ENCODE data around the gene CPA5.

The CPA5 gene

DNA sequence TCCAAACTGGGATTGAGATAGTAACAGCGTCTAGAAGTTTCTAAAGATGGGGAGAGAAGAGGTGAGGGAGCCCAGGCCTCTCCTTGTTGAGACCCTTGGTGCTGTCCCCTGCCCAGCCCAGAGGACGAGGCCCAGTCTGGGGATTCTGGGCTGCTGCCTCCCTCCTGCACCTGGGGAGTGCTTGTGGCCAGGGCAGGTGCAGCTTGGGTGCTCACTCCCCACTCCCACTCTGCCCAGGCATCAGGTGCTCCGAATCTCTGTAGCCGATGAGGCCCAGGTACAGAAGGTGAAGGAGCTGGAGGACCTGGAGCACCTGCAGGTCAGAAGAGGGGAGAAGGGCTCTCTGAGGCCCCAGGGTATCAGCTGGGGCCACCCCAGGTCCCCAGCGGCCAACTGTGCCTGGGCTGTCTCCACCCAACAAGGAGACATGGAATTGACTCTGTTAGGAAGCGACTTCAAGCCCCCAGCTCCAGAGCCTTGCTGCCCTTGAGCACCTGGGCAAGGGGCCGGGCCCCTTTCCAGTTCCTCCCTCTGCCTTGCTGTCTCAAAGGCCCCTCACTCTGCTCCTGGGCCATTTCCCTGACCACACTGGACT is 36.3 kb downstream of the CPA5 start:
- no peak for DNase-seq

- DNase-seq: no peak
Observed at GRCh38 chr7:130381468-130382312, 37.1 kb downstream of the CPA5 start.

GRCh38 chr7:130383187-130383980 is 38.8 kb downstream of the CPA5 start:
- DNase-seq: no peak

DNA sequence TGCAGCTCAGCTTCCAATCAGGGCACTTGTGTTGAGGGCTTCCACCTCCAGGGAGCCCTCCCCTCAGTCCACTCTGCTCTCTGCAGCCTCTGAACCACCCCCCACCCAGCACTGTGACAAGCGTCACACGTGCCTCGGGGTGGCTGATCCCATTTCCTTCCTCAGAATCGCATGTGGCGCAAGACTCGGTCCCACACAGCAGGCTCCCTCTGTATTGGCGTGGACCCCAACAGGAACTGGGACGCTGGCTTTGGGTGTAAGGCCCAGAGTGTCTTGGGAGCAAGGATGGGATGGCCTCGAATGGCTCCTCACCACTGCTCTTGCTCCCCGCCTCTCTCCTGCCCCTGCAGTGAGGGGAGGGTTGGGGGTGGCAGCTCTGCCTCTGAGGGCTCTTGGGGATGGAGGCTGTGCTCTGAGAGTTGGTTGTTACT is 39.8 kb downstream of the CPA5 start:
- no peak for DNase-seq

- no peak for DNase-seq
Observed at GRCh38 chr7:130384841-130385599, 40.4 kb downstream of the CPA5 start.

- no peak for DNase-seq
Observed at GRCh38 chr7:130385600-130386066, 41.0 kb downstream of the CPA5 start.

DNA sequence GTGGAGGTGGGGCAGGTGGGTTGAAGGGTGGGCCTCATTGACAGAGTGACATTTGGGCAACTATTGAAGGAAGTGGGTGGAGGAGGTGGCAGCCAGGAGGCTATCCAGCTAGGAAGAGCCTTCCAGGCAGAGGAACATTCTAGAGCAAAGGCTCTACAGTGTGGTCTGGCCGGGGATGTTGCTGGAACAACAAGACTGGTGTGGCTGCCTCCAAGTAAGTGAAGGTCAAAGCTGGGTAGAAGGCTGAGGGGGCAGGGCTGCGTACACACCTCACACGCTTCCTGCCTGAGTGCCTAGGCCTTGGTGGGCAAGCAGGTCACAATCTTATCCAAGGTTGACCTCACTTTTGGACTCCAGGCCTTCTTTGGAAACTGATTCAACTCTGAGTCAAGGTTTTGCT is 42.3 kb downstream of the CPA5 start:
- no peak for DNase-seq

DNA sequence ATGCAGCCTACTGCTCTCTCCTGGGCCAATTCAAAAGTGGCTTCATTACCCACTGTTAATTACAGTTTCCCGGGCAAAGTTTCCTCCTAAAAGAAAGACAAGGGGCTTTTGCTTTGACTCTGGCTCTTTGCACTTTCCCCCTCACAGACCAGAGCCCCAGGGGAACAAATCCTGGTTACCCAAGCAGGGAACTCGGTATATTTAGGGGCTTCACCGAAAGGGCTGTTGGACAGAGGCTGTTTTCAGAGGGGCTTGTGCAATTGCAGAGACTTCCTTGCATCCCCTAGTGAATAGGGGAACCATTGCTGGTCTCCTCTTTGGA is 42.7 kb downstream of the CPA5 start:
- DNase-seq: no peak

- DNase-seq: no peak
Observed at GRCh38 chr7:130387628-130388403, 43.2 kb downstream of the CPA5 start.

DNA sequence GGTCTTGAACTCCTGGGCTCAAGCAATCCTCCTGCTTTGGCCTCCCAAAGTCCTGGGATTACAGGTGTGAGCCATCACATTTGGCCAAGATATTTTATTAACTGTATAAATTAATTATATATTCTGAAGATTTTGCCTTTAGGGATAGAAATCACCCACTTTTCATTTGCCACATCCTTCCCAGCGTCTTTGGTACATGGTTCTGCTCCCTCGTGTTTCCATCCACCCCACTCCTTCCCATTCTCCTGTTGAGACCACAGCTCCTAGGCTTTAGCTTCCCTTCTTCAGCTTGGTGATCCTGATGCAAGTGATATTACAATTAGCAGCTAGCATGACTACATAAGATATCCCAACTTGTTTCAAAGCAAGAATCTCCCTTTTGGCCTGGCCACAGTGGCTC is 44.1 kb downstream of the CPA5 start:
- no peak for DNase-seq

GRCh38 chr7:130390486-130390885 is 45.9 kb downstream of the CPA5 start:
- DNase-seq: no peak

GRCh38 chr7:130393101-130393561 is 48.5 kb downstream of the CPA5 start:
- no peak for DNase-seq

DNA sequence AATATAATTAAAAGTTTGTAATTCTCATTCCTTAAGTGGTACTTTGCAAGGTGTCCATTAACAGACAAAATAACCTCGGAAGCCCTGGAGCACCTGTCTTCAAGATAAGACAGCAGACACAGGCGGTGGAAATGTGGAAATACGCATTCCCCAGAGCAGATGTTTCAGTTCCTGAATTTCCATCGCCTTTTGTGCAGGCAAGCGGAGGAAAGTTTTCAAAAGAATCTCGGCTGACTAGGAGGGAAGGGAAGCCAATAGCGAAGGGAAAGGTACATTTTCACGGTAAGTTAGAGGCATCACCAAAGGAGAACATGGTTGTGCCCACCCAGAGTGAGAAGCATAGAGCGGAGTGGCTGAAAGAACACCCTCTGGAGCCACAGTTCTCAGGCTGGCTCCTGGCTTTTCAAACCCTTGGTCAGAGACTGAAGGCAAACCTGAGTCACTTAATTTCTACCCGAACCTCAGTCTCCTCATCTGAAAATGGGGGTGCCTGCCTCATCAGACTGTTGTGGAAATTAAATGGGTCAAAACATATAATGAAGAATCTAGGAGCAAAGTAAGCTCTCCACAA is 49.3 kb downstream of the CPA5 start:
- DNase-seq: no peak

DNA sequence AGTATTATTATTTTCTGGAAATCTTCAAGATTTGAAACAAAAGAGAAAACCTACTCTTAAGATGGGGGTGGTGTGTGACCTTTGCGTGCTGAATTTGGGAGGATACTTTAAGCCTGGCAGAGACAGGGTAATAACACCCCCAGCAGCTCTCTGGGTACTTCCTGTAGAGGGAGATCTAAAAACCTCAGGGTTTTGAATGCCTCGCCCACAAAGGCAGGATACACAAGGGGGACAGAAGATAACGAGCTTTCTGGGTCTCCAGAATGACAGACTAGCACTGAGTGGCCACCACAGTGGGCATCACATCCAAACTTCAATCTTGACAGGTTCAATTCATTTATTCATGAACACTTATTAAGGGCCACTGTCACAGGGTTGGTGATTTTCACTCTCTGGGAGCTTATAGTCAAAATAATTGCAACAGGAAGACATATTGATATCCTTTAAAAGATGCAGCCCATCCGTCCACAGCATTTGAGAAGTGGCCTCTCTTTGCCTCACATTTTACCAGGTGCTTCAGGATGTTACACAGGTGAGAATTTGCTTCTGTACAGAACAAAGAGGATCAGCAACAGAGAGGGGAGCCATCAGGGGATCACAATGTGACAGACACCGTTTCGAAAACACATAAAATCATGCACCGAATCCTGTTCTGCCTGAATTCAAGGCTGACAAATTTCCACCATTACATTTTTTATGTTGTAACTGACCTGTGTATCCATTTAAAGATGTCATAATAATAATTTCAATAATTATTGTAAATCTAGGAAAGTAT is 50.0 kb downstream of the CPA5 start:
- no peak for DNase-seq

DNA sequence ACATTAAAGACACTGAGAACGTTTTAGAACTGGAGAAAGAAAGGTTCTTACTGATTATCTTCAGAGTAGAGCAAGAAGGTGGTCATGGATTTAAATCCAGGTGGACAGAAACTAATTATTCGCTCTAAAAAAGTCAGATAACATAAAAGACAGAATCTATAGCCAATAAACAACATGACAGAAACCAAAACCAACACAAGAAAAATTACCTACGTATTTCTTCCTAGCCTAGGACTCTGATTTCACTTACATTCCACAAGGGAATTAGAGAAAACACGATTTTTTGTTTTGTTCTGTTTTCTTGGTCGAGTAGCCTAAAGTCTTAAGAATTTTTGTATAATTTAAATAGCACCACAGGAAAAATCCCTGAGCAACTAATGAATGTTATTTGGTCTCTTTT is 50.8 kb downstream of the CPA5 start:
- no peak for DNase-seq

GRCh38 chr7:130396109-130396508 is 51.5 kb downstream of the CPA5 start:
- no peak for DNase-seq

DNA sequence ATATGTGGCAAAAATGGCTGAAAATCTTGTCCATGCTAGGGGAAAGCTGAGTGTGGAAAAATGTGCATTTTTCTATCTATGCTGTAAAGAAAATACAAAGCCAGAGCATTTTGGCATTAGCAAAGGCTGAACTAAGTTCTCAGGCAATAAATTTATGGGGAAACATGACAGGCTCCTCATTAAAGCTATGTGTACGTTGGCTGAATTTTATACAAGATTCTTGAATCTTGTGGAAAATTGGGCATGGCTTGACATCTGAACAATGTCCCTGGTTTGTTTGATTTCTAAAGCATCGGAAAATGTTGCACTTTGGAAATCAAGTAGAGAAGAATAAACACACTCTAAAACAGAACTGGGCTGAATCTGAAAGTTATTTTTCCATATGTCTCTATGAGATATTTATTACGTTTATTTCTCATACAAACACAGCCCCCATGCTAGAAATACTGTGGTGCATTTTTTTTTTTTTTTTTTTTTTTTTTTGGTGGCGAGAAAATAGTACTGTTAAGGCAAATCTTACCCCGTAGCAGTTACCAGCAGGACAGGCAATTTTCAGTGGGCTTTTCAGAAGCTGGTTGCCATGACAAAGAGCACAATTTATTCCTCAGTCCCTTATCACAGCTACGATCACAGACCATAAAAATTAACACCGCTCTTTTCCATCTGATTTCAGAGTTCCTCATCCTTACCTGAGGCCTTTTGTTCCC is 52.6 kb downstream of the CPA5 start:
- no peak for DNase-seq

DNA sequence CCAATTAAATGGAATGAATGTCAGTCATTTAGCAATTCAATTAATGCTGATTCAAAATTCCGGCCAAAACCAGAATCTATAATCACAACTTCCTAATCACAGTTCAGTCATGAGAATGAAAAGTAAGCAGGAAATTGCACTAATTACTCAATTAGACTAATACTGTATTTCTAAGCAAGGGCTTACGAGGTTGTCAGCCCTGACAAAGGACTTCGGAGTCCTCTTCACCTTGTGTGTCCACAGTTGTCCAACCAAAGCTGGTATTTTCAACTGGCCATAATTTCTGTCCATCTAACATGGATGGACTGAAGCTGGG is 53.1 kb downstream of the CPA5 start:
- DNase-seq: peak; percentile 54

DNA sequence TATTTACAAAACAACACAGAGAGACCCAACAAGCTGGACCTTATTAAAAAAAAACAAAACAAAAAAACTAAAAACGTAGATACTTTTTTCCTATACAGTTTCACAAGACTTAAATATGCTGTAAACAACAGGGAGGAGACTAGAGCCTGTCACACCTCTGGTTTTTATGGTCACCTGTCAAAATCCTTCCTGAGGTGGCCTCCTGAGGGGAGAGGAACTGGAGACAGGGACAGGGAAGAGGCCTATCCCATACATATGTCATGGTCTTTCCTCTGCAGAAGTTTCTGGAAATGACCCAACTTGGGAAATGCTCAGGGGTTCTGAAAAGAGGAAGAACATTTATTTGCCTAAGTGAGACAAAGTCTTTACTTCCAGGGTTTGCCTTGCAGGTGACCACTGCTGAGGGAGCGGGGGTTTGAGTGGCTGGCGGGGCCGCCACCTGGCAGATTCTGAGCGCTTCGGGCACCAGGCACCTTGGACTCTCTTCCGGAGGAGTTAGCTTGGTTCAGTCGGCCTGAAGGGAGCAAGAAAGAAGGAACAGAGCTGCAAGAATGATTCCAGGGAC is 54.0 kb downstream of the CPA5 start:
- no peak for DNase-seq

DNA sequence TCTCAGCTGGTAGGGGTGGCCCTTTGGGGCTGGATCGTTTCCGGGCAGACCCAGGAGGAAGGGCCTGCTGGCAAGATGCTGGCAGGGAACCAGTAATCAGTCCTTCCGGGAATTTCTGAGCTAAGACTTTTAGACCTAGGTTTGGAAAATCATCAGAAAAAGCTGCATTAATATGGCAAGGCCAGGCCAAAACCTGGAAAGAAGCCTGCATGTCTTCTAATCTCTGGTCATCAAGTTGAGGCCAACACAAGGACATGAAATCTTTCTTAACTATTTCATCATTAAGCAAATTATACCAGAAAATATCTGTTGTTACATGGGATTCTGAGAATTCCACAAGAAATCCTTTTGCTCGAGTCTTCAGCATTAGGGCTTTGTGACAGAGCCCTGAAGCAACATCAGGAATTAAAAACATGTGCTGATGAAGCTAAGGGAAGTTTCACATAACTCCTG is 55.5 kb downstream of the CPA5 start:
- no peak for DNase-seq
